ENCODE data around the gene GINM1.

GINM1 gene

DNA sequence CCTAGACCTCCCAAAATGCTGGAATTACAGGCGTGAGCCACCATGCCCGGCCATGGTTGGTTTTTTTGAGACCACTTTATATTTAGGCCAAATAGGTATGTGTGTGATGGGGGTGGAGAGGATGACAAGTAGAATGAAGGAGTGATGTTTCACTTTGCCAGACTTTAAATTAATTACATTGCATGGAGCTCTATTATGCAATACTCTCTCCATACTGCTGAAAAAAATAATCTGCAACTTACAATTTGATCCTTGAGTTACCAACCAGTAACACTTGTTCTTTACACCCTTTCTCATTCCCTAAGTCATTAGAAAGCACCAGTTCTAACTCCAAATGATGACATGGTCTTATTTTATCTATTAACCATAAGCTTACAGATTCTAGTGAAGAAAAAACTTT is 26.8 kb downstream of the GINM1 start:
- TF ChIP-seq, protein P1, sequence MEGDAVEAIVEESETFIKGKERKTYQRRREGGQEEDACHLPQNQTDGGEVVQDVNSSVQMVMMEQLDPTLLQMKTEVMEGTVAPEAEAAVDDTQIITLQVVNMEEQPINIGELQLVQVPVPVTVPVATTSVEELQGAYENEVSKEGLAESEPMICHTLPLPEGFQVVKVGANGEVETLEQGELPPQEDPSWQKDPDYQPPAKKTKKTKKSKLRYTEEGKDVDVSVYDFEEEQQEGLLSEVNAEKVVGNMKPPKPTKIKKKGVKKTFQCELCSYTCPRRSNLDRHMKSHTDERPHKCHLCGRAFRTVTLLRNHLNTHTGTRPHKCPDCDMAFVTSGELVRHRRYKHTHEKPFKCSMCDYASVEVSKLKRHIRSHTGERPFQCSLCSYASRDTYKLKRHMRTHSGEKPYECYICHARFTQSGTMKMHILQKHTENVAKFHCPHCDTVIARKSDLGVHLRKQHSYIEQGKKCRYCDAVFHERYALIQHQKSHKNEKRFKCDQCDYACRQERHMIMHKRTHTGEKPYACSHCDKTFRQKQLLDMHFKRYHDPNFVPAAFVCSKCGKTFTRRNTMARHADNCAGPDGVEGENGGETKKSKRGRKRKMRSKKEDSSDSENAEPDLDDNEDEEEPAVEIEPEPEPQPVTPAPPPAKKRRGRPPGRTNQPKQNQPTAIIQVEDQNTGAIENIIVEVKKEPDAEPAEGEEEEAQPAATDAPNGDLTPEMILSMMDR (IDR thresholded peaks at IDR 0.05; ENCODE audit: borderline replicate concordance, insufficient read depth, low read depth, low read length): no peak
- no peak overlapping the region for H3K4me3 ChIP-seq (ENCODE audit: low read depth, low read length)

- TF ChIP-seq, protein P1 (IDR thresholded peaks at IDR 0.05; ENCODE audit: borderline replicate concordance, insufficient read depth, low read depth, low read length): no peak
- H3K4me3 ChIP-seq (ENCODE audit: low read depth, low read length): no peak overlapping the region
Measured at GRCh38 chr6:149593408-149593807, 27.2 kb downstream of the GINM1 start.

DNA sequence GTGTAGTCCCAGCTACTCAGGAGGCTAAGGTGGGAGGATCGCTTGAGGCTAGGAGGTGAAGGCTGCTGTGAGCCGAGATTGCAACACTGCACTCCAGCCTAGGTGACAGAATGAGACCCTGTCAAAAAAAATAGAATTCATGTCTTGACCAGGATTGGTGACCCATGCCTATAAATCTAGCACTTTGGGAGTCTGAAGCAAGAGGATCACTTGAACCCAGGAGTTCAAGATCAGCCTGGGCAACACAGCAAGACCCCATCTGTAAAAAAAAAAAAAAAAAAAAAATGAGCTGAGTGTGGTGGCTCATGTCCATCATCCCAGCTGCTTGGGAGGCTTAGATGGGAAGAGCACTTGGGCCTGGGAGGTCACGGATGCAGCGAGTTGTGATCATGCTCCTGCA is 34.3 kb downstream of the GINM1 start:
- no peak overlapping the region for H3K4me3 ChIP-seq (ENCODE audit: low read depth, low read length)
- TF ChIP-seq, protein P1 (IDR thresholded peaks at IDR 0.05; ENCODE audit: borderline replicate concordance, insufficient read depth, low read depth, low read length): no peak

DNA sequence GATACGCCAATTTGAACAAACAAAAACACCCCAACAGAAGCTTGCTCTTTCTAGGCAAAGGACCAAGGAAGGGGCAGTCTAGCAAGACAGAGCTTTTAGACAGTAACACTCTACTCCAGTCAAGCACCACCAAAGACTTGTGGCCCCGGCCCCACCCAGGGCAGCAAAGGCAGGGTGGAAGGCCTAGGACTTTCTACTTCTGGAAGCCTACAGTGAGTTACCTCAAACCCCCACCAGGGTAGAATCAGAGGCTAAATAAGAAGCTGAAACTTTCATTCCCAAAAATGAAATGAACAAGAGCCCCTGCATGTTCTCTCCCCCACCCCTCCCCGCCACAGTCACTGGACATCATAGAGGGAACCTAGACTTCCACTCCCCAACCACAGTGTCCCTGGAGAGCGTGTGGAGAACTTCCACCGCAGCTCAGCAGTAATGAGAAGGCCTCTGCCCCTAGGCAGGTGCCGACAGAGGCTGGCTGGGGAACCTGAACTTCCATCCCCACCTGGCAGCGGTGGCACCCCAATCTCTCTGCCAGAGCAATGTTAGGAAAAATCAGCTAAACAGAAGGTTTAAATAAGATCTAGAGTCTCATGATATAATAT is 42.3 kb downstream of the GINM1 start:
- TF ChIP-seq, protein P1 (IDR thresholded peaks at IDR 0.05; ENCODE audit: borderline replicate concordance, insufficient read depth, low read depth, low read length): no peak
- no peak overlapping the region for H3K4me3 ChIP-seq (ENCODE audit: low read depth, low read length)

- TF ChIP-seq, protein P1 (IDR thresholded peaks at IDR 0.05; ENCODE audit: borderline replicate concordance, insufficient read depth, low read depth, low read length): no peak
- no peak overlapping the region for H3K4me3 ChIP-seq (ENCODE audit: low read depth, low read length)
Measured at GRCh38 chr6:149614337-149614736, 48.2 kb downstream of the GINM1 start.

DNA sequence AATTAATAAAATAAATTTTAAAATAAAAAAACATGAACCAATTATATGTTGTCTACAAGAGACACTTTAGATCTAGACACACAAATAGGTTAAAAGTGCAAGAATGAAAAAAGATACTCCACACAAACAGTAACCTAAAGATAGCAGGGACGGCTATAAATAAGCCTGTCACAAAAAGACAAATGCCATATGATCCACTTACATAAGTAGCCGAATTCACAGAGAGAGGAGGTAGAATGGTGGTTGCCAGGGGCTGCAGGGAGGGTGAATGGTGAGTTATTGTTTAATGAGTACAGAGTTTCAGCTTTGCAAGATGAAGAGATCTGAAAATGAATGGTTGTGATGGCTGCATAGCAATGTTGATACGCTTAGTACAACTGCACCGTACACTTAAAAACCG is 49.6 kb downstream of the GINM1 start:
- H3K4me3 ChIP-seq (ENCODE audit: low read depth, low read length): no peak overlapping the region
- TF ChIP-seq, protein P1 (IDR thresholded peaks at IDR 0.05; ENCODE audit: borderline replicate concordance, insufficient read depth, low read depth, low read length): no peak

DNA sequence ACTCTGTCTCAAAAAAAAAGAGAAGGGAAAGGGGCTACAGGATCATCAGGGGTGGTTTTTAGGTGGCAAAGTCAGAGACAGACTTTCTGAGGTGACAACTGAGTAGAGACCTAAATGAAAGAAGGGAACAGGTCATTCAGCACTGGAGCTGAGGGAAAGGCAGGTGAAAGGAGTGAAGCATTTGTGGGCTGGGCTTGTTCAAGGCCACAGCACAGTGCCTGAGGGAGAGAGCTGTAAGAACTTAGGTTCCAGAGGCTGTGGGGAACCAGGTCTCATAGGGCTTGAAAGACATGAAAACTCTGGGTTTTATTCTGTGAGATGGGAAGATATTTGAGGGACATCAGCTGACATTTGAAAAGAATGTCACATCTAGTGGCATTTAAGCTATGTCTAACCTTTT is 61.5 kb downstream of the GINM1 start:
- TF ChIP-seq, protein P1 (IDR thresholded peaks at IDR 0.05; ENCODE audit: borderline replicate concordance, insufficient read depth, low read depth, low read length): no peak
- no peak overlapping the region for H3K4me3 ChIP-seq (ENCODE audit: low read depth, low read length)

All from GM12875 (cell line).